PC-9 (cell line): ENCODE results near the gene BET1. TPM values are rescaled to one million over a fixed set of nuclear protein-coding genes. Genes with fewer than 3 reads are reported as not detected.

Experiments
- BruUV-seq: library from RNA; stranded (reverse); fragments of 400-500 nt; replicated peaks from 2 replicates; lab custom pipeline; 2021; lab: Mats Ljungman, UMichigan
- CTCF ChIA-PET: fragments of 300-600 bp; sonication (Branson Sonifier 250); formaldehyde crosslinking; loops from one replicate; lab custom pipeline; 2022; ENCODE audit warnings: antibody characterized with exemption; lab: Charles Lee
- POLR2A ChIA-PET: fragments of 300-600 bp; sonication (Branson Sonifier 250); formaldehyde crosslinking; loops from one replicate; lab custom pipeline; 2022; ENCODE audit warnings: antibody characterized with exemption; ENCODE audit not compliant: unreplicated experiment; lab: Charles Lee
- DNase-seq, 2 experiments: peaks; one replicate each; pipeline versions ENCODE4 v3.0.0 to v3.0.0-alpha.2; 2015 to 2022; ENCODE audit warnings: mixed read lengths in 1 of 2
- H2AFZ ChIP-seq: fragments of 200-600 bp; sonication (generic); 2 replicates; pipeline ENCODE4 v1.8.1; 2017; ENCODE audit warnings: antibody characterized with exemption
- H3F3A ChIP-seq: fragments of 200-600 bp; sonication (generic); 2 replicates; pipeline ENCODE4 v1.8.1; 2017; ENCODE audit warnings: antibody characterized with exemption, mild to moderate bottlenecking, low read depth; ENCODE audit not compliant: insufficient read depth
- H3K27ac ChIP-seq: fragments of 200-600 bp; sonication (generic); 2 replicates; pipeline ENCODE4 v1.6.1; 2016; ENCODE audit warnings: mixed run types
- H3K27me3 ChIP-seq: fragments of 200-600 bp; sonication (generic); 2 replicates; pipeline ENCODE4 v1.6.1; 2016; ENCODE audit warnings: low read depth, mixed run types; ENCODE audit not compliant: insufficient read depth
- H3K36me3 ChIP-seq: fragments of 200-600 bp; sonication (generic); 2 replicates; pipeline ENCODE4 v1.6.1; 2016; ENCODE audit warnings: low read depth, mixed run types
- H3K4me1 ChIP-seq: fragments of 200-600 bp; sonication (generic); replicated peaks from 2 replicates; pipeline ENCODE4 v1.6.1; 2016; ENCODE audit warnings: mixed run types; ENCODE audit not compliant: insufficient read depth
- H3K4me2 ChIP-seq: fragments of 200-600 bp; sonication (generic); 2 replicates; pipeline ENCODE4 v1.6.1; 2017; ENCODE audit warnings: mixed run types
- H3K4me3 ChIP-seq: fragments of 200-600 bp; sonication (generic); 2 replicates; pipeline ENCODE4 v1.6.1; 2016; ENCODE audit warnings: mixed run types
- H3K79me2 ChIP-seq: fragments of 200-600 bp; sonication (generic); 2 replicates; pipeline ENCODE4 v1.6.1; 2017; ENCODE audit warnings: low read depth, mixed run types
- H3K9me2 ChIP-seq: fragments of 200-600 bp; sonication (generic); 2 replicates; pipeline ENCODE4 v1.8.1; 2017; ENCODE audit warnings: mild to moderate bottlenecking; ENCODE audit not compliant: insufficient read depth
- H3K9me3 ChIP-seq: fragments of 200-600 bp; sonication (generic); 2 replicates; pipeline ENCODE4 v1.8.1; 2016; ENCODE audit warnings: low read depth; ENCODE audit not compliant: insufficient read depth
- H4K20me1 ChIP-seq: fragments of 200-600 bp; sonication (generic); 2 replicates; pipeline ENCODE4 v1.8.1; 2017; ENCODE audit not compliant: insufficient read depth
- EZH2 ChIP-seq: fragments of 200-600 bp; sonication (generic); IDR thresholded peaks from 2 replicates; pipeline ENCODE4 v1.8.0; 2017; ENCODE audit warnings: antibody characterized with exemption, low read depth
- intact Hi-C: fragments of 100-400 bp; cut with micrococcal nuclease; formaldehyde crosslinking; loops from one replicate; pipeline ENCODE4 v1.10.0; 2022; ENCODE audit not compliant: unreplicated experiment
- total RNA-seq: library from RNA; stranded (reverse); gene quantifications from 2 replicates; pipeline ENCODE4 v1.2.3, GENCODE V29; 2021
- TF ChIP-seq, protein P1 (sequence below): fragments of 200-600 bp; sonication (generic); conservative IDR thresholded peaks from 2 replicates; pipeline ENCODE4 v1.6.1; 2017; ENCODE audit warnings: mixed run types, antibody characterized with exemption, mild to moderate bottlenecking, moderate library complexity

BET1 gene
- total RNA-seq, 1 experiment from 2014 or later: 43.0 TPM

DNA sequence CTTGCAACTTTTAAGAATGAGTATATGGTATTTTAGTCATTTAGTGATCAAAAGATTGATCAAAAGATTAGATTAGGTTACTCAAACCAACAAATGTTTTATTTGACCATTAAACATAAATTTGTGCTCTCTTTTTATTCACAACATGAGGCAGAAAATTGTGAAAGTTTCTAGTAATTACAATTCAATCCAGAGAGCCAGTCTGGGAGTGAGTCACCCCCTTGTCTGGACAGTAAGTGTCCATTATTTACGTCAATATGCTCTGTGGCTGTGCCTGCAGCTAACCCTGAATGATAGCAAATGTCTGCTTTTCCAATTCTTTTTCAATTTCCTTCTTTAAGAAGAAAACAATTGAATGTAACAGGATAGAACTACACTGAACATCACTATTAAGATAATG, 54.7 kb downstream of the BET1 start:
- CTCF ChIA-PET: no interaction called here
- H3K27ac ChIP-seq: no peak overlapping the region

DNA sequence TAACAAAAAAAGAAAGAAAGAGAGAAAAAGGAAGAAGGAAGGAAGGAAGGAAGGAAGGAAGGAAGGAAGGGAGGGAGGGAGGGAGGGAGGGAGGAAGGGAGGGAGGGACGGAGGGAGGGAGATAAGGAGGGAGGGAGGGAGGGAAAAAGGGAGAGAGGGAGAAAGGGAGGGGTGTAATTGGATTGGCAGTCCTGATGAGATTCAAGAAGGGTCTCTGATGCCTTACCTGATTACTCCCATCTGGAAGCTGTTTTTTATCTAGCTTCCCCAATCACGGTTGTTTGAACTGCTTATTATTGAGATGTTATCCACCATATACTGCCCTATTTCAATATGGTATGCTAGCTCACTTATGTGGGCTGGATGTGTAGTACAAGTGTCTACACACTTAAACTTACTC, 55.3 kb downstream of the BET1 start:
- no peak overlapping the region for H3K4me2 ChIP-seq
- no TSS peak for BruUV-seq
- no peaks in the 10 kb centered on the region for H3K4me1 ChIP-seq
- H3K36me3 ChIP-seq: no peaks in the 10 kb centered on the region
- H3K27me3 ChIP-seq: no peaks in the 10 kb centered on the region
- no peaks in the 10 kb centered on the region for H3K79me2 ChIP-seq
- H2AFZ ChIP-seq: no peak overlapping the region
- ChIA-PET CTCF (no interaction called here), POLR2A (no interaction called here)
- H3F3A ChIP-seq: no peaks in the 10 kb centered on the region
- H3K9me2 ChIP-seq: no peaks in the 10 kb centered on the region
- TF ChIP-seq, protein P1, sequence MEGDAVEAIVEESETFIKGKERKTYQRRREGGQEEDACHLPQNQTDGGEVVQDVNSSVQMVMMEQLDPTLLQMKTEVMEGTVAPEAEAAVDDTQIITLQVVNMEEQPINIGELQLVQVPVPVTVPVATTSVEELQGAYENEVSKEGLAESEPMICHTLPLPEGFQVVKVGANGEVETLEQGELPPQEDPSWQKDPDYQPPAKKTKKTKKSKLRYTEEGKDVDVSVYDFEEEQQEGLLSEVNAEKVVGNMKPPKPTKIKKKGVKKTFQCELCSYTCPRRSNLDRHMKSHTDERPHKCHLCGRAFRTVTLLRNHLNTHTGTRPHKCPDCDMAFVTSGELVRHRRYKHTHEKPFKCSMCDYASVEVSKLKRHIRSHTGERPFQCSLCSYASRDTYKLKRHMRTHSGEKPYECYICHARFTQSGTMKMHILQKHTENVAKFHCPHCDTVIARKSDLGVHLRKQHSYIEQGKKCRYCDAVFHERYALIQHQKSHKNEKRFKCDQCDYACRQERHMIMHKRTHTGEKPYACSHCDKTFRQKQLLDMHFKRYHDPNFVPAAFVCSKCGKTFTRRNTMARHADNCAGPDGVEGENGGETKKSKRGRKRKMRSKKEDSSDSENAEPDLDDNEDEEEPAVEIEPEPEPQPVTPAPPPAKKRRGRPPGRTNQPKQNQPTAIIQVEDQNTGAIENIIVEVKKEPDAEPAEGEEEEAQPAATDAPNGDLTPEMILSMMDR: no peak
- no peak for TF ChIP-seq EZH2
- H4K20me1 ChIP-seq: no peaks in the 10 kb centered on the region
- no peak for DNase-seq
- H3K4me3 ChIP-seq: no peak overlapping the region
- intact Hi-C loops: no loop called here
- H3K9me3 ChIP-seq: no peaks in the 10 kb centered on the region
- no peak overlapping the region for H3K27ac ChIP-seq

More for the DNA sequence above, 54.7 kb downstream of the BET1 start:
- DNase-seq: no peak
- Histone ChIP-seq H3K4me2 (no peak overlapping the region), H3K79me2 (no peaks in the 10 kb centered on the region), H3K4me1 (no peaks in the 10 kb centered on the region), H3K36me3 (no peaks in the 10 kb centered on the region), H3K4me3 (no peak overlapping the region), H3K9me2 (no peaks in the 10 kb centered on the region; the same call in 1 of the 2 replicates), H2AFZ (no peak overlapping the region), H3F3A (no peaks in the 10 kb centered on the region), H4K20me1 (no peaks in the 10 kb centered on the region), H3K9me3 (no peaks in the 10 kb centered on the region), H3K27me3 (no peaks in the 10 kb centered on the region)
- no TSS peak for BruUV-seq
- POLR2A ChIA-PET: no interaction called here
- TF ChIP-seq, protein P1: no peak
- no peak for TF ChIP-seq EZH2
- intact Hi-C loops: no loop called here

DNA sequence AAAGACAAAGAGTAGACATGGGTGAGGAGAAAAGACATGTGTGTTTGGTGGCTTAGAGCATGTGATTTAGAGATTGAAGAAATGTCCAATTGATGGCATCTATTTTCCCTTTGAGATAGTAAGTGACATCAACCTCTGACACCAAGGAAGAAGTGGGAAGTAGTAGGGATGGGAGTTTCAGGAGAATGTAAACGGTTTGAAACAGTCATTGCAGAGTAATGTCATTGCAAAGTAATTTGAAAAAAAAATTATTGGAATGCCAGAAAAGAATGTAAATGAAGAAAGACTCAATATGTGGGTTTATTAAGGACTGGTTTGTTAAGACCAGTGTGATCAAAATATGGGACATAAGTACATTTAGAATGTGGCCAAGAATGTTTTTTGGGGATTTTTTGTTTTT, 56.0 kb downstream of the BET1 start:
- no TSS peak for BruUV-seq
- H3F3A ChIP-seq: no peaks in the 10 kb centered on the region
- no peaks in the 10 kb centered on the region for H3K9me3 ChIP-seq
- H4K20me1 ChIP-seq: no peaks in the 10 kb centered on the region
- no peaks in the 10 kb centered on the region for H3K27me3 ChIP-seq
- H3K9me2 ChIP-seq: no peaks in the 10 kb centered on the region
- H3K79me2 ChIP-seq: no peaks in the 10 kb centered on the region
- no peaks in the 10 kb centered on the region for H3K36me3 ChIP-seq
- POLR2A ChIA-PET: no interaction called here
- CTCF ChIA-PET: no interaction called here
- no peak overlapping the region for H3K27ac ChIP-seq
- no peak overlapping the region for H3K4me2 ChIP-seq
- H3K4me3 ChIP-seq: no peak overlapping the region
- TF ChIP-seq EZH2: no peak
- TF ChIP-seq, protein P1: no peak
- H2AFZ ChIP-seq: no peak overlapping the region
- DNase-seq: no peak
- no peaks in the 10 kb centered on the region for H3K4me1 ChIP-seq
- intact Hi-C loops: no loop called here
